ENCODE measurements around the gene PIWIL4. TPM values are rescaled to one million over a fixed set of nuclear protein-coding genes. Genes with fewer than 3 reads are reported as not detected.

Gene PIWIL4
- total and polyA plus RNA-seq, 9 of the 15 experiments (the other 6 are each of a cell fraction or from before 2014, with no cell fraction given) = 6.3 to 17.0 (median 10.8) TPM

DNA sequence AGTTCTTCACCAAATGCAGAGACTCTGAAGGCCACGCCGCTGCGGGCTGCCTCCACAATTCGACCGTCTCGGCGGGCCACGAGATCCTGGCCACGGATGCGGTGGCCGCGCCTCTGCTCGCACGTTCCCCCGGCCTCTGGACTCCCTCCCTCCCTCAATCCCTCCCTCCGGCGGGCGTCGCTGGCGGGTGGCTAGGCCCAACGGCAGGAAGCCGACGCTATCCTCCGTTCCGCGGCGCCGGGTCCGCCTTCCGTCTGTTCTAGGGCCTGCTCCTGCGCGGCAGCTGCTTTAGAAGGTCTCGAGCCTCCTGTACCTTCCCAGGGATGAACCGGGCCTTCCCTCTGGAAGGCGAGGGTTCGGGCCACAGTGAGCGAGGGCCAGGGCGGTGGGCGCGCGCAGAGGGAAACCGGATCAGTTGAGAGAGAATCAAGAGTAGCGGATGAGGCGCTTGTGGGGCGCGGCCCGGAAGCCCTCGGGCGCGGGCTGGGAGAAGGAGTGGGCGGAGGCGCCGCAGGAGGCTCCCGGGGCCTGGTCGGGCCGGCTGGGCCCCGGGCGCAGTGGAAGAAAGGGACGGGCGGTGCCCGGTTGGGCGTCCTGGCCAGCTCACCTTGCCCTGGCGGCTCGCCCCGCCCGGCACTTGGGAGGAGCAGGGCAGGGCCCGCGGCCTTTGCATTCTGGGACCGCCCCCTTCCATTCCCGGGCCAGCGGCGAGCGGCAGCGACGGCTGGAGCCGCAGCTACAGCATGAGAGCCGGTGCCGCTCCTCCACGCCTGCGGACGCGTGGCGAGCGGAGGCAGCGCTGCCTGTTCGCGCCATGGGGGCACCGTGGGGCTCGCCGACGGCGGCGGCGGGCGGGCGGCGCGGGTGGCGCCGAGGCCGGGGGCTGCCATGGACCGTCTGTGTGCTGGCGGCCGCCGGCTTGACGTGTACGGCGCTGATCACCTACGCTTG lies 23.2 kb upstream of the PIWIL4 start, which contains the start of gene FUT4 (continued):
- TF ChIP-seq CBFB (CRISPR knock-in tag; IDR thresholded peaks at IDR 0.05) (no peak), ZBTB1 (CRISPR knock-in tag; IDR thresholded peaks at IDR 0.05; ENCODE audit: borderline replicate concordance, low read depth) (peak; percentile 37; the same call in 1 of the 2 replicates), ZFP1 (CRISPR knock-in tag; IDR thresholded peaks at IDR 0.05) (no peak), BRF1 (IDR thresholded peaks at IDR 0.05; ENCODE audit: borderline replicate concordance, extremely low read depth, insufficient read length) (no peak), SIRT6 (IDR thresholded peaks at IDR 0.05; ENCODE audit: low read depth, low read length) (no peak), ZNF143 (CRISPR knock-in tag; IDR thresholded peaks at IDR 0.05) (no peak), ZNF586 (CRISPR knock-in tag; conservative IDR thresholded peaks at IDR 0.05) (no peak), STAG1 (CRISPR knock-in tag; IDR thresholded peaks at IDR 0.05; ENCODE audit: borderline replicate concordance) (no peak), SAFB (IDR thresholded peaks at IDR 0.05; ENCODE audit: borderline replicate concordance, low read depth, low read length) (no peak), IRF2 (CRISPR knock-in tag; IDR thresholded peaks at IDR 0.05) (no peak), ZNF740 (CRISPR knock-in tag; IDR thresholded peaks at IDR 0.05) (peak; percentile 53), ZNF740 (tag; IDR thresholded peaks at IDR 0.05) (no peak), ETV5 (CRISPR knock-in tag; IDR thresholded peaks at IDR 0.05; ENCODE audit: low read depth) (peak; percentile 51; the same call in 1 of the 2 replicates), CTCF (IDR thresholded peaks at IDR 0.05 in 2 of 3, conservative IDR thresholded peaks at IDR 0.05 in 1 of 3; ENCODE audit: insufficient read depth in 2 of 3, low read depth in 1 of 3, low read length in 3 of 3) (0 out of 6 replicates have a peak, but pooled peaks of 1 of the 3 experiments have one; percentile 1), HMBOX1 (IDR thresholded peaks at IDR 0.05) (no peak), ZKSCAN3 (CRISPR knock-in tag; IDR thresholded peaks at IDR 0.05) (no peak), KAT7 (CRISPR knock-in tag; IDR thresholded peaks at IDR 0.05; ENCODE audit: borderline replicate concordance) (peak; percentile 56; the same call in 1 of the 2 replicates), NFATC3 (IDR thresholded peaks at IDR 0.05) (no peak), POLR2B (IDR thresholded peaks at IDR 0.05; ENCODE audit: low read depth, partially characterized antibody) (peak; percentile 87)
- TF ChIP-seq, protein P1, sequence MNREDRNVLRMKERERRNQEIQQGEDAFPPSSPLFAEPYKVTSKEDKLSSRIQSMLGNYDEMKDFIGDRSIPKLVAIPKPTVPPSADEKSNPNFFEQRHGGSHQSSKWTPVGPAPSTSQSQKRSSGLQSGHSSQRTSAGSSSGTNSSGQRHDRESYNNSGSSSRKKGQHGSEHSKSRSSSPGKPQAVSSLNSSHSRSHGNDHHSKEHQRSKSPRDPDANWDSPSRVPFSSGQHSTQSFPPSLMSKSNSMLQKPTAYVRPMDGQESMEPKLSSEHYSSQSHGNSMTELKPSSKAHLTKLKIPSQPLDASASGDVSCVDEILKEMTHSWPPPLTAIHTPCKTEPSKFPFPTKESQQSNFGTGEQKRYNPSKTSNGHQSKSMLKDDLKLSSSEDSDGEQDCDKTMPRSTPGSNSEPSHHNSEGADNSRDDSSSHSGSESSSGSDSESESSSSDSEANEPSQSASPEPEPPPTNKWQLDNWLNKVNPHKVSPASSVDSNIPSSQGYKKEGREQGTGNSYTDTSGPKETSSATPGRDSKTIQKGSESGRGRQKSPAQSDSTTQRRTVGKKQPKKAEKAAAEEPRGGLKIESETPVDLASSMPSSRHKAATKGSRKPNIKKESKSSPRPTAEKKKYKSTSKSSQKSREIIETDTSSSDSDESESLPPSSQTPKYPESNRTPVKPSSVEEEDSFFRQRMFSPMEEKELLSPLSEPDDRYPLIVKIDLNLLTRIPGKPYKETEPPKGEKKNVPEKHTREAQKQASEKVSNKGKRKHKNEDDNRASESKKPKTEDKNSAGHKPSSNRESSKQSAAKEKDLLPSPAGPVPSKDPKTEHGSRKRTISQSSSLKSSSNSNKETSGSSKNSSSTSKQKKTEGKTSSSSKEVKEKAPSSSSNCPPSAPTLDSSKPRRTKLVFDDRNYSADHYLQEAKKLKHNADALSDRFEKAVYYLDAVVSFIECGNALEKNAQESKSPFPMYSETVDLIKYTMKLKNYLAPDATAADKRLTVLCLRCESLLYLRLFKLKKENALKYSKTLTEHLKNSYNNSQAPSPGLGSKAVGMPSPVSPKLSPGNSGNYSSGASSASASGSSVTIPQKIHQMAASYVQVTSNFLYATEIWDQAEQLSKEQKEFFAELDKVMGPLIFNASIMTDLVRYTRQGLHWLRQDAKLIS (CRISPR knock-in tag; IDR thresholded peaks at IDR 0.05) = peak; percentile 92
